ENCODE data around the gene TRIP12.

- TF ChIP-seq CTCF (IDR thresholded peaks at IDR 0.05) (no peak), POLR2A (IDR thresholded peaks at IDR 0.05) (no peak)
These were observed 34.7 kb upstream of the TRIP12 start for GRCh38 chr2:229956491-229956890.

All from Peyer's patch (tissue), 4 donors.